ENCODE results near the gene ZRANB3. TPM values are rescaled to one million over a fixed set of nuclear protein-coding genes. Genes with fewer than 3 reads are reported as not detected.

Gene ZRANB3
- total and polyA plus RNA-seq, 2 of the 13 experiments (the other 11 are each of a cell fraction or from before 2014, with no cell fraction given): 5.8 to 25.2 TPM

GRCh38 chr2:135162377-135162776, 368.6 kb downstream of the ZRANB3 start (continued):
- no peak for TF ChIP-seq HMGXB4 (CRISPR knock-in tag; IDR thresholded peaks at IDR 0.05; ENCODE audit: borderline replicate concordance in 1 of 2, low read depth in 1 of 2)

- FAIRE-seq: no peak
- 94% methylated on average over 2 of the region's 2 CpGs for WGBS (ENCODE audit: low lambda C conversion rate)
- ATAC-seq: no peak
Observed at GRCh38 chr2:135159191-135159590, 371.8 kb downstream of the ZRANB3 start.

More at GRCh38 chr2:135159191-135159590, 371.8 kb downstream of the ZRANB3 start:
- Histone ChIP-seq H3K9ac (ENCODE audit: insufficient read depth, low read depth, low read length) (no peak overlapping the region), H3K27me3 (ENCODE audit: control insufficient read depth in 1 of 2, insufficient read depth in 2 of 2, low read length in 2 of 2) (no peaks in the 10 kb centered on the region), H3K4me2 (ENCODE audit: low read depth, low read length) (no peak overlapping the region), H3K4me1 (ENCODE audit: insufficient read depth, low read length) (no peaks in the 10 kb centered on the region), H4K20me1 (ENCODE audit: insufficient read depth, low read length) (no peaks in the 10 kb centered on the region), H3K4me3 (replicated peaks in 1 of 3; ENCODE audit: insufficient read depth in 1 of 3, low read depth in 2 of 3, low read length in 3 of 3) (no peak overlapping the region), H2AFZ (ENCODE audit: low read length) (no peak overlapping the region), H3K79me2 (ENCODE audit: insufficient read depth, low read length) (no peaks in the 10 kb centered on the region), H3K9me3 (ENCODE audit: low read length) (no peaks in the 10 kb centered on the region), H3K36me3 (replicated peaks in 1 of 2; ENCODE audit: control insufficient read depth in 1 of 2, insufficient read depth in 2 of 2, low read length in 2 of 2) (peaks cover 15 to 68% of the 10 kb centered on the region in 2 experiments), H3K27ac (ENCODE audit: extremely low read length, insufficient read depth, low read length) (no peak overlapping the region)
- no peak for DNase-seq (ENCODE audit: low spot score)
- in situ Hi-C loops (cut with HindIII; ENCODE audit: extremely low pct_ligation_motif_present, low pct_unique_long_range_greater_than_20kb): no loop called here
- intact Hi-C loops (cut with micrococcal nuclease; ENCODE audit: unreplicated experiment): no loop called here
- POLR2A ChIA-PET: no interaction called here
- TF ChIP-seq REXO4 (CRISPR knock-in tag; IDR thresholded peaks at IDR 0.05; ENCODE audit: borderline replicate concordance): no peak
- TF ChIP-seq PHF20 (CRISPR knock-in tag; IDR thresholded peaks at IDR 0.05): no peak
- no peak for TF ChIP-seq SALL1 (CRISPR knock-in tag; IDR thresholded peaks at IDR 0.05)
- TF ChIP-seq GZF1 (CRISPR knock-in tag; IDR thresholded peaks at IDR 0.05): no peak
- TF ChIP-seq ATF4 (CRISPR knock-in tag; IDR thresholded peaks at IDR 0.05): no peak
- no peak for TF ChIP-seq EEA1 (CRISPR knock-in tag; IDR thresholded peaks at IDR 0.05; ENCODE audit: borderline replicate concordance)
- no peak for TF ChIP-seq SKI (IDR thresholded peaks at IDR 0.05; ENCODE audit: partially characterized antibody)
- TF ChIP-seq WIZ (CRISPR knock-in tag; IDR thresholded peaks at IDR 0.05): no peak
- no peak for TF ChIP-seq ZNF441 (CRISPR knock-in tag; IDR thresholded peaks at IDR 0.05; ENCODE audit: borderline replicate concordance)
- no peak for TF ChIP-seq ZBTB10 (CRISPR knock-in tag; IDR thresholded peaks at IDR 0.05; ENCODE audit: borderline replicate concordance)
- no peak for TF ChIP-seq ZBTB14 (CRISPR knock-in tag; IDR thresholded peaks at IDR 0.05)
- no peak for TF ChIP-seq KDM1A (CRISPR knock-in tag; IDR thresholded peaks at IDR 0.05)
- no peak for TF ChIP-seq ATF2 (CRISPR knock-in tag; IDR thresholded peaks at IDR 0.05)
- no peak for TF ChIP-seq ZNF747 (CRISPR knock-in tag; IDR thresholded peaks at IDR 0.05; ENCODE audit: borderline replicate concordance)
- BruUV-seq (replicated peaks): no TSS peak
- CTCF ChIA-PET (ENCODE audit: low intra/inter-chr PET ratio, low total read pairs): no interaction called here

All from HepG2 (cell line).